Activated naive CD4-positive, alpha-beta T cell treated with anti-CD3 and anti-CD28 coated beads, Interleukin-2, amount 10 ng/mL, durations not matched to agents 7 days and 5 days (primary cell): Measurements from ENCODE around the gene CTNNA2.
"Not testable (repeated sequence)": the region's sequence is repeated elsewhere in the genome, so short reads cannot be mapped to it uniquely, and the experiment has no call there.

Experiments used
- CTCF ChIA-PET: fragments of 350-600 bp; sonication (Branson Sonifier 250); formaldehyde crosslinking; loops from one replicate; lab custom pipeline; 2021; ENCODE audit warnings: antibody characterized with exemption; lab: Charles Lee
- DNase-seq: peaks from one replicate; pipeline ENCODE4 v3.0.0-alpha.2; 2020
- H3K27ac Mint-ChIP-seq: one replicate; pipeline ENCODE4 v1.8.0; 2021; ENCODE audit warnings: mild to moderate bottlenecking, moderate library complexity, mixed read lengths
- H3K27me3 Mint-ChIP-seq: one replicate; pipeline ENCODE4 v1.8.0; 2021; ENCODE audit warnings: mild to moderate bottlenecking, mixed read lengths
- H3K36me3 Mint-ChIP-seq: one replicate; pipeline ENCODE4 v1.8.0; 2021; ENCODE audit warnings: mixed read lengths
- H3K4me1 Mint-ChIP-seq: one replicate; pipeline ENCODE4 v1.8.0; 2021; ENCODE audit warnings: mixed read lengths
- H3K4me3 Mint-ChIP-seq: one replicate; pipeline ENCODE4 v1.8.0; 2021; ENCODE audit warnings: mild to moderate bottlenecking, moderate library complexity, mixed read lengths
- H3K9me3 Mint-ChIP-seq: one replicate; pipeline ENCODE4 v1.8.0; 2021; ENCODE audit warnings: mixed read lengths

The CTNNA2 gene

DNA sequence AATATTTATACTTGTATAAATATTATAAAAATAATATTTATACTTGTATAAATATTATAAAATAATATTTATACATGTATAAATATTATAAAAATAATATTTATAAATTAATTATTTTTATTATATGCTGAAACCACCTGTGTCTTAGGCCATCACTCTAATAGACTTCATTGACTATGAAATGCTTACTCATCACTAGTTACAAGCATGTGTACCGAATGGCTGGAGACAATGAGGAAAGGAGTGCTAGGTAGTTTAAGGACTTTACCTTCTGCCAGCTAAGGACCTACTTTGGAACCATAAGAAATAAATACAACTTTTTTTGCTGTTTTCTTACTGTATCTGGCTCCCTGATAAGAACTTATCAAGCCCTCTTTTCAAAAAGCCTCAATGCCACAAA, 562.9 kb downstream of the CTNNA2 start:
- no peak for DNase-seq
- H3K36me3 Mint-ChIP-seq = no peaks in the 10 kb centered on the region
- no peaks in the 10 kb centered on the region for H3K9me3 Mint-ChIP-seq
- H3K27me3 Mint-ChIP-seq = no peaks in the 10 kb centered on the region
- no peak overlapping the region for H3K4me3 Mint-ChIP-seq
- CTCF ChIA-PET = no interaction called here
- no peaks in the 10 kb centered on the region for H3K4me1 Mint-ChIP-seq
- no peak overlapping the region for H3K27ac Mint-ChIP-seq

DNA sequence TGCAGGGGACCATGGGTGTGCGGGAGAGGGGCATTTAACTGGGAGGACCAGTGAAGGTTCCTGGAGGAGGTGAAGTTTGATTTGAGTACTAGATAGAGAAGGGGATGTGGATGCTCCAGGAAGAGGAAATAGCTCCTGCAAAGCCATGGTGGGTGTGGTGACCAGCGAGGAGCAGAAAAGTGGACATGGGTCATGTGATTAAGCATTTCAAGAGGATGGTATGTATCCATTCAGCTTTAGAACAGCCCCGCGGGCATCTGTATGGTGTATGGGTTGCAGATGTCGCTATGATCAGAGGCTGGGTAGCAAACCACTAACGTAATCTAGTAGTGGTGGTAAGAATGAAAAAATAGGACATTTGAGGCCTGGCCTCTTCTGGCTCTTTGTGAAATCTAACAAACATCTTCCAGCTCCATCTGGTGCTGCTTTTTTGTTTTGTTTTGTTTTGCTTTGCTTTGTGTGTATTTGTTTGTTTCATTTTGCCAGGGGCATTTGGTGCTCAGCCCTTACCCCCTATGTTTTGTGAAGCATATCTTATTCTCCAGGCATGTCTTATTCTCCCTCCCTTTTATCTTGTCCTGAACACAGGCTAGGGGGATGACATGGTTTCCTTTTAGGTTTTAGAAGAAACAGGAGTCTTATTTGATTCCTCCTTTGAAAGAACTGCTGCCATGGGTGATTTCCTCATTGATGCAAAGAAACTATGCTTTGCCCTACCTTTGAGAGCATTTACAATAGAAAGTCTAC, 565.6 kb downstream of the CTNNA2 start:
- Mint-ChIP-seq H3K27ac (no peak overlapping the region), H3K36me3 (no peaks in the 10 kb centered on the region)
- no peak for DNase-seq

DNA sequence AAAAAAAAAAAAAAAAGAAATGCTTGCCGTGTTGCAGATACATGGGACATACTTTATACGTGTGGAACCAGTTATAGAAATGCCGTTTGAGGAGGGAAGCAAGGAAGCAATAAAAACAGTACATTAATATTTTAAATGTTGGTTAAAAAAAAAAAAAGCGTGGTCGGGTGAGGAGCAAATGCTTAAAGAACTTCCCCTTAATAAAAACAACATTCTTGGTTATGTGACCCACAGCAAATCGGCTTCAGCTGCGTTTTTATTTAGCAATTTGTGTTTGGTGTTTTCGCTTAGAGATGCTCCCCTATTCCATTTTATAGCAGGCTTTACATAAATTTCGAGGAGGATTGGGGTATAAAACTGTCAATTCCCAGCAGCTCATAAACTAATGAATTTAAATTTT, 568.1 kb downstream of the CTNNA2 start:
- H3K36me3 Mint-ChIP-seq = no peaks in the 10 kb centered on the region
- H3K27me3 Mint-ChIP-seq = no peaks in the 10 kb centered on the region
- H3K4me1 Mint-ChIP-seq = no peaks in the 10 kb centered on the region
- no peak for DNase-seq
- H3K4me3 Mint-ChIP-seq = no peak overlapping the region
- no peak overlapping the region for H3K27ac Mint-ChIP-seq
- no peaks in the 10 kb centered on the region for H3K9me3 Mint-ChIP-seq
- CTCF ChIA-PET = no interaction called here

More for the DNA sequence above, 565.6 kb downstream of the CTNNA2 start:
- Mint-ChIP-seq H3K9me3 (no peaks in the 10 kb centered on the region), H3K4me1 (no peaks in the 10 kb centered on the region), H3K4me3 (no peak overlapping the region), H3K27me3 (no peaks in the 10 kb centered on the region)
- CTCF ChIA-PET = no interaction called here

DNA sequence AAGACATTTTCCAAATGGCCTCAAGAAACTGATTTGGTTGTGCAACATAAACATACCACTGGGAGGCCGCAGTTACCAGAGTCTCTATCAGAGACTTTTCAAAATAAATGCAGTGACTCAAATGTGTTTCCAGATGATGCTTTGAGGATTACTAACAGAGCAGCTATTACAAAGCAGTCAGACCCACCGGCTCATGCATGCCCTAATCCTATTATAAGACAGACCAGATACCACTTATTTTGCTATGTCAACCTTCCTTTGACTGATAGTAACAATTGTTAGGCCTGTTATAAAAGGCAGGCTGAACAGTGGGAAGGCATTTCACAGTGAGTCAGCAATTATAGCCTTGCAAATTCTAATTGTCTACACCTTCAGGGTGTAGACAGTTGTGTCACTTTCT, 574.0 kb downstream of the CTNNA2 start:
- Mint-ChIP-seq H3K27me3 (no peaks in the 10 kb centered on the region), H3K36me3 (no peaks in the 10 kb centered on the region), H3K4me3 (no peak overlapping the region), H3K27ac (no peak overlapping the region), H3K4me1 (no peaks in the 10 kb centered on the region), H3K9me3 (no peaks in the 10 kb centered on the region)
- no peak for DNase-seq
- CTCF ChIA-PET = no interaction called here

DNA sequence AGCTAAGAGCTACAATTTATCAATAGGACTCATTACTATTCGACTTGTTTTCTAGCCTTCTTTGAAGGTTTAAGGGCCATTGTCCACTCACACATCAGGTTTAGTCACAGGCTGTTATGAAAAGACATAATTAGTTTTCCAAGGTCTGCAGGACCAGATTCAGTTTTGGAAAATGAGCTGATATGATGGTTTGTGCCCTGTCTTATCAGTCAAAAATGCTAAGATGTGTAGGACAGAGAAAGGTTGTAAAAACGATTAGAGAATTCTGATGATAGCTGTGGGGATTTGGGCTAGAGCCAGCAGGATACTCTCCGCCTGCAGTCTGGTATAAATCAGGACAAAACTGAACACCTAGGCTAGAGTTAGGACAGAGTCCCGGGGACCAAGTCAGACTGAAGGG, 578.4 kb downstream of the CTNNA2 start:
- Mint-ChIP-seq H3K27me3 (no peaks in the 10 kb centered on the region), H3K36me3 (no peaks in the 10 kb centered on the region), H3K9me3 (no peaks in the 10 kb centered on the region), H3K4me3 (no peak overlapping the region), H3K4me1 (no peaks in the 10 kb centered on the region), H3K27ac (no peak overlapping the region)
- DNase-seq = no peak
- CTCF ChIA-PET = no interaction called here

DNA sequence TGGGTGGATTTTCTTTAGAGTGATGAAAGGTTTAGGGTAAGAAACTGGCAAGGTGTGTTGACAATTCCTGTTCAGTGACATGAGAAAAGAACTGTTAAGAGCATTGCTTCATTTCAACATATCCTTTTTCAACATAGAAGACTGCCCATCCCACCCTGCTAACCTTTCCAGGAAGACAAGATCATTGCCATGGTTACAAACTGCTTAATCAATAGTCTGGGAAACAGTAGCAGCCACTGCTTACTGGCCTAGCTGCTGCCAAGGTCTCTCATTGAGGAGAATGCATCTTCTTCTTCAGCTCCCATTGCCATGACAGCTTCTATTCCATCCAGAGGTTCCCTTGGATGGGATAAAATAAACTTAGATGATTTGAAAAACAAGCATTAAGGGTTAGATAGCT, 579.6 kb downstream of the CTNNA2 start:
- no peaks in the 10 kb centered on the region for H3K27me3 Mint-ChIP-seq
- DNase-seq = no peak
- CTCF ChIA-PET = no interaction called here
- no peak overlapping the region for H3K27ac Mint-ChIP-seq
- no peaks in the 10 kb centered on the region for H3K4me1 Mint-ChIP-seq
- H3K36me3 Mint-ChIP-seq = no peaks in the 10 kb centered on the region
- no peak overlapping the region for H3K4me3 Mint-ChIP-seq
- H3K9me3 Mint-ChIP-seq = peaks cover 1% of the 10 kb centered on the region

DNA sequence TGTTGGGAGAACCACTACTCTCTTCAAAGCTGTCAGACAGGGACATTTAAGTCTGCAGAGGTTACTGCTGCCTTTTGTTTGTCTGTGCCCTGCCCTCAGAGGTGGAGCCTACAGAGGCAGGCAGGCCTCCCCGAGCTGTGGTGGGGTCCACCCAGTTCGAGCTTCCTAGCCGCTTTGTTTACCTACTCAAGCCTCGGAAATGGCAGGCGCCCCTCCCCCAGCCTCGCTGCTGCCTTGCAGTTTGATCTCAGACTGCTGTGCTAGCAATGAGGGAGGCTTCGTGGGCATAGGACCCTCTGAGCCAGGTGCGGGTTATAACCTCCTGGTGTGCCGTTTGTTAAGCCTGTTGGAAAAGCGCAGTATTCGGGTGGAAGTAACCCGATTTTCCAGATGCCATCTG, 585.7 kb downstream of the CTNNA2 start:
- H3K4me3 Mint-ChIP-seq, CTCF ChIA-PET, H3K27me3 Mint-ChIP-seq, H3K27ac Mint-ChIP-seq, H3K4me1 Mint-ChIP-seq, H3K36me3 Mint-ChIP-seq, DNase-seq, H3K9me3 Mint-ChIP-seq: not testable (repeated sequence)

DNA sequence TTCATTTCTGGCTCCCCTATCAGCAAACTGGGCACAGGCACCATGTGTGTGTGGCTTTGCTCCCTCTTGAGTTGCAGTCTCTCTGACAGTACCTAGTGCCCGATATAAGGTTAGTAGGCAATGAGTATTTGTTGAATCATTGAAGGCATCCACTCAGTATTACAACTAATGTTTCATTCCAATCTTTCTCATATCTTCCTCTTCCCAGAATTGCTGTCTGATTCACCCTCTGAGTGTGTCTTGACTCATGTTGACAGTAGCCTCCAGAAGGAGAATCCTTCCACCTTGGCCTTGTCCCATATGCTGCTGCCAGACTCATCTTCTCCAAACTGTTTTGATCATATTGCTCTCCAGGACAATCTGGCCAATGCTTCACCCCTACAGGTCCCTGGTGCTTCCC, 589.2 kb downstream of the CTNNA2 start:
- DNase-seq = no peak
- H3K36me3 Mint-ChIP-seq = no peaks in the 10 kb centered on the region
- no peak overlapping the region for H3K4me3 Mint-ChIP-seq
- peaks cover 11% of the 10 kb centered on the region for H3K9me3 Mint-ChIP-seq
- H3K4me1 Mint-ChIP-seq = no peaks in the 10 kb centered on the region
- H3K27ac Mint-ChIP-seq = no peak overlapping the region
- H3K27me3 Mint-ChIP-seq = no peaks in the 10 kb centered on the region
- CTCF ChIA-PET = no interaction called here

DNA sequence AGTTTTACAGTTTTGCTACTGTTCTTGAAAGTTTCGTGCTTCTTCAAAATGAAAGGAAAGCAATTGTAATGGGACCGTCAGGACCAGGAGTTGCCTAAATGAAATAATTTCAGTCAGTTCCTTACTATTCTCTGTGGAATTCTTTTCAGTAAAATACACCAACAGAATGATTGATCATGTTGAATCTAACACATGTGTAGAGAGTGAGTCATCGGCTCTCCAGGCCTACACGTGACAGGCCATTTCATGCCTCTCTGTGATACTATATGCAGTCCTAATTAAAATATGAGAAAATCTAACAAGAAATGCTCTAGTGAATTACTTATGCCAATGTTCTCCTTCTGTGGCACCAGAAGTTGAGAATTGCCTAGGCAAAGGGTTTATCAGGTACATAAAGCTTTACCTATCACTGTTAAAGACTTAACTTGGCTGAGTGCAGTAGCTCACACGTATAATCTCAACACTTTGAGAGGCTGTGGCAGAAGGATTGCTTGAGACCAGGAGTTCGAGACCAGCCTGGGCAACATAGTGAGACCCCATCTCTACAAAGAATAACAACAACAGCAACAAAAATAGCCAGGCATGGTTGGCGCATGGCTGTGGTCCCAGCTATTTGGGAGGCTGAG, 592.3 kb downstream of the CTNNA2 start:
- Mint-ChIP-seq H3K4me1 (no peaks in the 10 kb centered on the region), H3K9me3 (peaks cover 2% of the 10 kb centered on the region), H3K27ac (no peak overlapping the region), H3K27me3 (no peaks in the 10 kb centered on the region), H3K36me3 (no peaks in the 10 kb centered on the region), H3K4me3 (no peak overlapping the region)
- no peak for DNase-seq
- CTCF ChIA-PET = no interaction called here

DNA sequence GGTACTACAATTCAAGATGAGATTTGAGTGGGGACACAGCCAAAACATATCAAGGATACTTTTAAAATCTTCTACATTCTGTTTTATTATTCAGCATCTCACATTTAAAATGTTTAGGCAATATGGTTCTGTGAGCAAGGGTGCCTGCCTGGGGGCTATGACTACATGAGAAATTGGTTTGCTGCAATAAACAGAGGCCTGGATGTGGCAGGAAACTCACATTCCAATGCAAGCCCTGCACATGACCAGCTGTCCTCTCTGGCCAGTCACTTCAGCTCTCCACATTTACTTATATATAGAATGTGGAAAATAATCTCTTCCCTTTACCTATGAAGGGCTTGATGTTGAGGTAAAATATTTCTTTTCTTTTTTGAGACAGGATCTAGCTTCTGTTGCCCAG, 598.3 kb downstream of the CTNNA2 start:
- no peaks in the 10 kb centered on the region for H3K36me3 Mint-ChIP-seq
- peaks cover 12% of the 10 kb centered on the region for H3K9me3 Mint-ChIP-seq
- CTCF ChIA-PET = no interaction called here
- no peak overlapping the region for H3K4me3 Mint-ChIP-seq
- no peak overlapping the region for H3K27ac Mint-ChIP-seq
- H3K4me1 Mint-ChIP-seq = no peaks in the 10 kb centered on the region
- H3K27me3 Mint-ChIP-seq = no peaks in the 10 kb centered on the region
- no peak for DNase-seq

DNA sequence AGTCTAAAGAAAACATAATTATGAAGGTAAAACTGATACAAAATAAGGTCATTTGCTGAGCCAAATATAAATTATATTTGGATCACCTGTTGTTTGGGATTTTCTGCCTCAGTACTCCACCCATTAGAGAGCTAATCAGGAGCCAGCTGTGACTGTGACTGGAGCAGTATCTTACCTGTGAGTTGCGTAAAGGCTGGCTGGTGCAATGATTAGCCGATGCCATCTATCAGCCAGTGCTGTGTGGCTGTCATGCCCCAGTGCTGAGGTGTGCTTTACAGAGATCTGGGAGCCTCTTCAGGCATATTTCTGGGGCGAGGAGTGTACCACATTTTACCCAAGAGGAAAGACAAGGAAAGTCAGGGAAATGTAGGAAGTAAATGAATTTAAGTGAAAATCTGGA, 599.9 kb downstream of the CTNNA2 start:
- Mint-ChIP-seq H3K9me3 (peaks cover 10% of the 10 kb centered on the region), H3K4me1 (no peaks in the 10 kb centered on the region), H3K36me3 (no peaks in the 10 kb centered on the region), H3K4me3 (no peak overlapping the region), H3K27me3 (no peaks in the 10 kb centered on the region), H3K27ac (no peak overlapping the region)
- no peak for DNase-seq
- CTCF ChIA-PET = no interaction called here

DNA sequence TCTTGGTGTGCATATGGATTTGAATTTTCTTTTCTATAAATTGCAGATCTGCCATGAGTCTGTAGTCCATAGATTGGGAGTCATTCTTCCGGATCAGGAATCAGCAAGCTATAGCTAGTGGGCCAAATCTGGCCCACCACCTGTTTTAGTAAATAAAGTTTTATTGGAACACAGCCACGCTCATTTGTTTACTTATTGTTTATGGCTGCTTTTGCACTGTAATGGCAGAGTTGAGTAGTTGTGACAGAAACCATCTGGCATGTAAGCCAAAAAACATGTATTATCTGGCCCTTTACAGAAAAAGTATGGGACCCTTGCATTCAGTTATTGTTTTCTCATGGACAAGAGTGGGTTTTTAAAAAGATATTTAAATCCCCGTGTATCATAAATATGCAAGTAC, 600.5 kb downstream of the CTNNA2 start:
- Mint-ChIP-seq H3K27ac (no peak overlapping the region), H3K4me3 (no peak overlapping the region), H3K9me3 (peaks cover 10% of the 10 kb centered on the region), H3K4me1 (no peaks in the 10 kb centered on the region), H3K36me3 (no peaks in the 10 kb centered on the region), H3K27me3 (no peaks in the 10 kb centered on the region)
- CTCF ChIA-PET = no interaction called here
- DNase-seq = no peak

DNA sequence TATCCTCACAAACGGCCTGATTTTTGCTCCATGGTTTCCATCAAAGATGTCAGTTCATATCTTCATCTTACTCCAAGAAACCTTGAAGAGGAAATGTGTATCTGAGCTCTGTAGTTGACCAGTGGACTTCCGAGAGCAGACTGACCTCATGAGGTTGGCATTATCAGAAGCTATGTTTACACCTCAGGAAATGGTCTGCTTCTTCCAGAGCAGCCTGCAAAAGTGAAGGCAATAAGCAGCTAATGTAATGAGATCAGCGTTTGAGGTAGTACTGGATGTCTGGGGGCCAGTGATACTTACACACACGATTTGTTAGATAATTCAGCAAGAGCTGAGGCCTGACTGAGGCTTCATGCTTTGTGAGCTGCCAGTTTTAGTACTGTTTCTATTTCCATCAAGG, 602.0 kb downstream of the CTNNA2 start:
- Mint-ChIP-seq H3K4me3 (no peak overlapping the region), H3K36me3 (no peaks in the 10 kb centered on the region), H3K27ac (no peak overlapping the region), H3K4me1 (no peaks in the 10 kb centered on the region), H3K9me3 (peaks cover 10% of the 10 kb centered on the region), H3K27me3 (no peaks in the 10 kb centered on the region)
- CTCF ChIA-PET = no interaction called here
- no peak for DNase-seq

DNA sequence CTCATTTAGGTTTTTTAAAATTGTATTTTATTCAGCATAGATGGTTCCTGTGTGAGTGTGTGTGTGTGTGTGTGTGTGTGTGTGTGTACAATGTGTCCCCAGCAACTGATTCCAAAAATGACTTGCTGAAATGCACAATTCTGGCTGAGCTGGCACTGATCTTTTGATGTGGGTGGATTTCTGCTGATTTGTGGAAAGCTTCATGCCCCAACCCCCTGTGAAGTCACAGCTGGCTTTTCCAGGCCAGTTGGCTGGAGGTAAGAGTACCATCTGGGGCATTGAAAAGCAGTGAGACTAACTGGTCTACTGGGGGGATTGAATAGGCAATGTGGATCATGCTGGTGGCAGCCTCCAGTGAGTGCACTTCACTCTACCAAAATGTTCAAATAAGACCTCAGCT, 604.5 kb downstream of the CTNNA2 start:
- no peak for DNase-seq
- CTCF ChIA-PET = no interaction called here
- H3K4me1 Mint-ChIP-seq = no peaks in the 10 kb centered on the region
- no peak overlapping the region for H3K27ac Mint-ChIP-seq
- H3K36me3 Mint-ChIP-seq = no peaks in the 10 kb centered on the region
- no peak overlapping the region for H3K4me3 Mint-ChIP-seq
- H3K27me3 Mint-ChIP-seq = no peaks in the 10 kb centered on the region
- H3K9me3 Mint-ChIP-seq = peaks cover 4% of the 10 kb centered on the region

DNA sequence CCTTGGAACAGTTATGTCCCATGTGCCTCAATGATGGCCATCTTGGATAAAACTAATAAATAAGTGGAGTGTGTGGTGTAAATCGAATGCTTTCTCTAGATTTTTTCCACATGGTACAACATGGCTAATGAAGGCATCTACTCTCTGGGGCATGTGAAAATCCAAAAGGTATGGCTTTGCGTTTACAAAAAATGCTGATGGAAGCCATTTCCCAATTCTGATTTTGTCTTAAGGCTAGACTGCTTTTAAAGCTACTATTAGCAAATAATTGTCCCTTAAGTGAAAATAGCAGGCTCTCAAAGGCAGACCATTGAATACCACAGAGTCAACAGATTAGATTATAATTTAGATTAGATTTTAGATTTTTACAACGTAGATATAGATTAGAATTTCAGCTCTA, 608.0 kb downstream of the CTNNA2 start:
- DNase-seq = no peak
- CTCF ChIA-PET = no interaction called here
- Mint-ChIP-seq H3K27me3 (no peaks in the 10 kb centered on the region), H3K36me3 (no peaks in the 10 kb centered on the region), H3K27ac (no peak overlapping the region), H3K4me1 (no peaks in the 10 kb centered on the region), H3K9me3 (peaks cover 4% of the 10 kb centered on the region), H3K4me3 (no peak overlapping the region)
